GM19324 (cell line): ENCODE data around the gene PRRC2A.
"Not testable (repeated sequence)": the region's sequence is repeated elsewhere in the genome, so short reads cannot be mapped to it uniquely, and the experiment has no call there.

Source experiments
- ATAC-seq: cut with Tn5 transposase; IDR thresholded peaks from one replicate; pipeline ENCODE4 v1.9.1; 2021; ENCODE audit warnings: mild to moderate bottlenecking, moderate library complexity; ENCODE audit not compliant: unreplicated experiment, low FRiP score

The PRRC2A gene

DNA sequence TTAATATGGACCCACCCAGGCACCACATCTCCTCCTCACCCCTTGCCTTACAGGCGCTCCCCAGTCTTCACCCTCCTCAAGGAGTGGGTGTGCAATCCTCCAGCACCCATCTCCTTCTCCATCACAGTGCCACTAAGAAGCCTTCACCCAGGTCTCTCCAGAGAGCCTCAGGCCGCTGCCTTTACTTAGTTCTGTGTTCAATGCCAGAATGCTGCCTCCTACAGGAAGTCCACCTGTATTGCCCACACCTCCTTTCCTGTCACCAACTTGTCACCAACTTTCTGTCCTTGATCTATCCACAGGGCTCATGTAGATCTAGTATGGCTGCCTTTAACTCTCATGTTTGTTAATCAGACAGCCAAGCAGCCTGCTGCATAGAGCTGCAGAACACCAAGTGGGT, 35.0 kb upstream of the PRRC2A start:
- ATAC-seq, result no peak

DNA sequence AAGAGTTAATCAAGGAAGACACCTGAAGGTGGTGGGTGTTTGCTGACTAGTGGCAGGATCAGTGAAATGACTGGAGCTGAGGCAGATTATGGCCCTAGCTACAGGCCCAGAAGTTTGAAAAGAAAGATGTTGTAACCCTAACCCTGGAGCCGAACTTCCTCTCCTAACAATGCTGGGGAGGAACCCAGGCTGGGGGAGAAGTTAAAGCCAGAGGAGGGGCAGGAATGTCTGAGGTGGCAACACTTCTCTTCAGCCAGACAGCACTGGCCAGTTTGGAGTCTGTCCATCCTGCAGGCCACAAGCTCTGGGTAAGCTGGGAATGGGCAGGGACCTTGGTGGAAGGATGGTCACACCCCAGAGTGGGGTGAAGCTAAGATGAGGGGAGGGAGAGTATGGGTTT, 34.5 kb upstream of the PRRC2A start, which contains the start of gene LST1:
Gene LST1 (plus strand): TSS at position 270 of the 400 bp plus-strand sequence. CDS start 1,023 bp downstream, outside the sequence.
- ATAC-seq, result no peak

DNA sequence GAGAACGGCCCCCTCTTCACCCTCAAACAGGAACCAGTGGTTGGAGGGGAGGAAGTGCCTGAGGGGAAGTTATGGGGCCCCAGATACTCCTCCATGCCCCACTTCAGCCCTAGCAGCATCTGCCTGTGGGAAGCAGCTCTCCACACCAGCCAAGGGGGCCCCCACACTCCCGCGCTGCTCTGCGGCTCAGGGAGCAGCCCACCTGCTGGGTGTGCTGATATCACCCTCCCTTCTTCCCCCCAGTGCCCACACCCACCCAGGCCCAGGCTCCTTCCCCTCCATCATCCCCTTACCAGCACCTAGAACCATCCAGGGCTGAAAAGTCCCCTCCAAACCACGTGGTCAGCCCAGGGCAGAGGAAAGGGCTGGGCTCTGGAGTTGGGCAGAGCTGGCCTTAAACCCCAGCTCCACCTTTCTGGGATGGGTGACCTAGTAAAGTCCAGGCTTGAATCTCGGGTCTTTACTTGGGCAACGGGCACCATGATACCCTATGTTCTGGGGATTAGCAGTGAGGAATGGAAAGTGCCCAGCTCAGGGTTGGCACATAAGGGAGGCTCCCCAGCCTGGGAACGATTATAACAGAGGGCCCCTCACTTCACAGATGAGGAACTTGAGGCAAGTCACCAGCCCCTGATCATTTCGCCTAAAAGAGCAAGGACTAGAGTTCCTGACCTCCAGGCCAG, 33.8 kb upstream of the PRRC2A start:
- ATAC-seq, result no peak

DNA sequence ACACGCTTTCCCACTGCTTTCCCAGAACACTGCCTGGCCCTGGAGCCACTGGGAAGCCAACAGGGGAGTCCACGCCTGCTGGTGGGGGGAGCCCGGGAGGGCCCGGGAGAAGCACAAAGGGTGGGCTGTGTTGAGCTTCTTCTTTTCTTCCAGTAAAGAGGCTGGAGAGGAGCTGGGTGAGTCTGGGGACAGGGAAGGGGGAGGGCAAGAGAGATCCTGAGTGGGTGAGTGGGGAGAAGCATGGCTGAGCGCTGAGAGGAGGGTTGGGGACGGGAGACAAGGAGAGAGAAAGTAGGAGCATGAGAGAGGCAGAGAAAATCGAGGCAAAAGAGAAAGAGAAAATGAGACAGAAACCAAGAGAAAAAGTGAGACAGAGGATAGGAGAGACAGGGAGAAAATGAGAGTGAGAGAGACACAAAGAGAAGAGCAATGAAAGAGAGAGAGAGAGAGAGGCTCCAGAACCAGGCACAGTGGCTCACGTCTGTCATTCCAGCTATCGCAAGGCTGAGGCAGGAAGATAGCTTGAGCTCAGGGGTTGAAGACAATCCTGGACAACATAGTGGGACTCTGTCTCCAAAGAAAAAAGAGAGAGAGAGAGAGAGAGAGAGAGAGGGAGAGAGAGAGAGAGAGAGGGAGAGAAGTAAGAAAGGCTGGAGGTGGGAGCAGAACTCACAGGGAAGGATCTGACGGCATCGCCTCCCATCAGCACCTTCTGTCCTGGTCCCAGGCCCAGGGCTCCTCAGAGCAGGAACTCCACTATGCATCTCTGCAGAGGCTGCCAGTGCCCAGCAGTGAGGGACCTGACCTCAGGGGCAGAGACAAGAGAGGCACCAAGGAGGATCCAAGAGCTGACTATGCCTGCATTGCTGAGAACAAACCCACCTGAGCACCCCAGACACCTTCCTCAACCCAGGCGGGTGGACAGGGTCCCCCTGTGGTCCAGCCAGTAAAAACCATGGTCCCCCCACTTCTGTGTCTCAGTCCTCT, 32.4 kb upstream of the PRRC2A start:
- no peak for ATAC-seq

DNA sequence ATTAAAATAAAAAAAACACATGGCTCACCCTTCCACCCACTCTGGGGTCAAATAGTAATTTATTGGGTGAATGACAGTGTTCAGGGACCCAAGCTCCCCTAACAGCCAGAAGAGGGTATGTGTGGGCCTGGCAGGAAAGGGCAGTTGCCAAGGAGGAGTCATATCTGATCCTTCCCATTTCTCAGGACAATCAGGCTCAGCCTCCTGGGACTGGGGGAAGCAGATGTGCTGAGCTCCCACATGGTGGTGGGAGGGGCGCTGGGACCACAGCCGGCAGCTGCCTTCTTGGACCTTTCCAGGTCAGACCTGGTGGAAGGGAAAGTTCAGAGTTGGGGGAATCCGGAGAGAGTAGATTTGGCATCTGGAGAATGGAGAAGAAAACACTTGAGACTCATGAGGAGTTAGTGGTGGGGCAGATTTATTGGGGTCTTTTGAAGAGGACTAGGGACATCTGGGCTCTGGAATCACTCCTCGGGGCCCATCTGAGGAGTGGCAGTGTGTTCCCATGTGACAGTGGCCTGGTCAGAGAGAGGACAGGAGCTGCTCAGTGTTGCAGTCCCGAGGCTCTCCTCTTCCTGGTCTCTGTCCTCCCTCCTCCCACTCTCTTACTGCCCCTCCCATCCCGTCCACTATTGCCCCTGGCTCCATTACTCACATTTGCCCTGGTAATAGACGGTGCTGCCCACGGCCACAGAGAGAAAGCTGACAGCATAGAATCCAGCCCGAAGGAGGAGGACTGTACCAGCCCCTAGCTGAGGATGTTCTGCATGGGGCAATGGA, 31.5 kb upstream of the PRRC2A start:
- ATAC-seq, result no peak

DNA sequence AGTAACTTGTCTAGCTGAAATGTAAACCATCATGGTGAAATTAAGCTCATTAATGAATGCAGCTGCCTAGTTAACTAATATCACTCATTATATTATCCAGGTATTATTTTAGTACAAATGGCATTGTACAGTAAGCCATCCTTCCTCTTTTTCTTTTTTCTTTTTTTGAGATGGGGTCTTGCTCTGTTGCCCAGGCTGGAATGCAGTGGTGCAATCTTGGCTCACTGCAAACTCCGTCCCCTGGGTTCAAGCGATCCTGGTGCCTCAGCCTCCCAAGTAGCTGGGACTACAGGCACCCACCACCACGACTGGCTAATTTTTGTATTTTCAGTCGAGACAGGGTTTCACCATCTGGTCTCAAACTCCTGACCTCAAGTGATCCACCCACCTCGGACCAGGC, 29.8 kb upstream of the PRRC2A start:
- ATAC-seq, result not testable (repeated sequence)

DNA sequence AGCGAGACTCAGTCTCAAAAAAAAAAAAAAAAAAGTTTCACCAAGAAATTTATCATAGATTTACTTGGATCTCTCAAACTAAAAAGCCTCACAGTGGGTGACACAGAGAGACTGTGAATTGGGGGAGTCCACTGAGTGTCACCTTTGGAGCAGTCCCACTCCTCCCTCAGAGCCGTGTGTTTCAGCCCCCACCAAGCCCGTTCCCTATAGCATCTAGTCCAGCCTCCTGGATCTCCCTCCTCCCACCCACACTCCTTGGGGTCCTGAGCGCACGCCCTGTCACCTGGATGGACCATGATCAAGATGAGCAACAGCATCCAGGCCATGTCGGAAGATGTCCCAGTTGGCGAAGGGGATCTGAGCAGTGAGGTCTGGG, 28.1 kb upstream of the PRRC2A start:
- ATAC-seq, result no peak

DNA sequence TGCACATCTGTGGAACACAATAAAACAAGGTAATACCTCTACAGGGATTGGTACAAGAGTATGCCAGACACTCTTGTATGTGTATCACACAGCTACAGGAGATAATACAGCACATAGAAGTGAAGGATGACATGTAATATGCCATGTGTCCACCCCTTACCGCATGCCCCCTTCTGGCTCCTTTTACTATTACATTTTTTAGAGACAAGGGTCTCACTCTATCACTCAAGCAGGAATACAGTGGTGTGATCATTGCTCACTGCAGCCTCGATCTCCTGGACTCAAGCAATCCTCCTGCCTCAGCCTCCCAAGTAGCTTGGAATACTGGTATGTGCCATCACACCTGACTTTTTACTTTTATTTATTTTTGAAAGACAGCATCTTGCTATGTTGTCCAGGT, 23.5 kb upstream of the PRRC2A start:
- no peak for ATAC-seq

DNA sequence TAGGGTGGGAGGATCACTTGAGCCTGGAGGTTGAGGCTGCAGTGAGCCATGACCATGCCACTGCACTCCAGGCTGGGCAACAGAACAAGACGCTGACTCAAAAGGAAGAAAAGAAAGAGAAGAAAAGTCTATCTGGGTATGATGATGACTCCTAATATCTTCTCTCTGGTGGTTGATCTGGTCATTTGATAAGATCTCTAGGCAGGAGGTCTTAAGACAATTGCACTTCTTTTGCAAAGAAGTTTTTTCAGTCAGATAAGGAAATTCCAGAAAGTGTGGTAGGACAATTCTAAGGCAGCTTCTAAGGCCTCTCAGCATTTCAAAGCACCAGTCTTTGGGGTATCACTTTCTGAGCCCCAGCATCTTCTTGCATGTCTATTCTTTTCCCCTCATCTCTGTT, 13.2 kb upstream of the PRRC2A start:
- no peak for ATAC-seq

DNA sequence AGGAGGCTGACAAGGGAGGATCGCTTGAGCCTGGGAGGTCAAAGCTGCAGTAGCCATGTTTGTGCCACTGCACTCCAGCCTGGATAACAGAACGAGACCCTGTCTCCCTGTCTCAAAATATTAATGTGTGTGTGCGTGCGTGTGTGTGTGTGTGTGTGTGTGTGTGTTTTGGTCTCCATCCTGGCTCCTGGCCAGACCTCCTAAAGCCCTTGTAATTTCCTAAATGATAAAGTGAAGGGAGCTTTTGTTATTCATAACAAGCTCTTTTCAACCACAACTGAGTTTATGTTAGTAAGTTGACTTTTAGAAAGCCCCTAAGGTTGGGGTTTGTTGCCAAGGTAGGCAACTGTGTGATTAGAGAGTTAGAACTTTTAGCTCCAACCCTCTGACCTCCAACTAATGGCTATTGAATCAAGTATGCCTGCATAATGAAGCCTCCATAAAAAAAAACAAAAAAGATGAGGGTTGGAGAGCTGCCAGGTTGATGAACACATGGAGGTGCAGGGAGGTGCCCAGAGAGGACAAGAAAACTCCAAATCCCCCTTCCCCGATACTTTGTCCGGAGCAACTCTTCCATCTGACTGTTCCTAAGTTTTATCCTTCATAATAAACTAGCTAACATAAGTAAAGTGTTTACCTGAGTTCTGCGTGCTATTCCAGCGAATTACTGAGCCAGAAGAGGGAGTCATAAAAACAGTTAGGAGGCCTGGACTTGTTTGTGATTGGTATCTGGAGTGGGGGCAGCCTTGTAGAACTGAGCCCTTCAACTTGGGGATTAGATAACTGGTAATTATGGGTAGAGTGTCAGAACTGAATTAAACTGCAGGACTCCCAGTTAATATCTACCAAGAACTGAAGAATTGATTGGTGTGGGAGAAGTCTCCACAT, 10.8 kb upstream of the PRRC2A start:
- no peak for ATAC-seq

DNA sequence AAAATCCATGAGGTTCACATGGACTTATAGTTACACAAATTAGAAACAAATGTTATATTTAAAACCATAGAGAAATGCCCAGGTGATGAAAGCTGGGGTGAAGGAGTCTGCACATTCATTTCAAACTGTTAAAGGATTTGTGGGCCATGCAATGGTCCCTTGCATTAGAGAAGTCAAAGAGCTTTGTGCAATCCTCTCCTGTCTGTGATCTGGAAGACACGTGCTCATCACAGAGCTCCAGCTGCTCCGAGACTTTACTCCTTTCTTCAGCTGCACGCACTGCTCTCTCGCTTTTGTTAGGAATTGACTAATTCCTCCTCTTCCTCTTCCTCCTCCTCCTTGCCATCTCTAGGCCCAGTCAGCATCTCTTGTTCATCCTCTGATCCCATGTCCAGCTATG, 9.5 kb upstream of the PRRC2A start:
- ATAC-seq, result no peak

DNA sequence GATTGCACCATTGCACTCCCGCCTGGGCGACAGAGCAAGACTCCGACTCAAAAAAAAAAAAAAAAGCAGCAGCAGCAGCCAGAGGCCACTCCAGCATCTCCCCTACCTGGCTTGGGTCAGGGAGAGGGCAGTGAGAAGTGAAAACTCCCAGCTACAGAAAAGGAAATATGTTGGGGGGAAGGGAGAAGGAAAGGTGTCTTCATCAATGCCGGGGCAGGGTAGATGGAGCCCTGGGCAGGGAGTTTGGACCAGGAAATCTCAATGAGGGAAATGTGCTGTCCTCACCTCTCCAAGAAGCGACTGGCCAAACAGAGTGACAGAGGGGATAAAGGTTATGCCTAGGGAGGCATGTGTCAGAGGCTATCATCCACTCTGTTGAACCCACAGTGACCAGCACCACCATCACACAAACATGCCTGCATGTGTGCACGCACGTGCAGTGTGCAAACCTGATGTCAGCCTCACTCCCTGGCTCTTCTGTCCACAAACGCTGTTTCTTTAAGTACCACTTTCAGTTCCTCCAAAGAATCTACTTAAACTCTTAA, 6.4 kb upstream of the PRRC2A start:
- peak; percentile 47 for ATAC-seq

DNA sequence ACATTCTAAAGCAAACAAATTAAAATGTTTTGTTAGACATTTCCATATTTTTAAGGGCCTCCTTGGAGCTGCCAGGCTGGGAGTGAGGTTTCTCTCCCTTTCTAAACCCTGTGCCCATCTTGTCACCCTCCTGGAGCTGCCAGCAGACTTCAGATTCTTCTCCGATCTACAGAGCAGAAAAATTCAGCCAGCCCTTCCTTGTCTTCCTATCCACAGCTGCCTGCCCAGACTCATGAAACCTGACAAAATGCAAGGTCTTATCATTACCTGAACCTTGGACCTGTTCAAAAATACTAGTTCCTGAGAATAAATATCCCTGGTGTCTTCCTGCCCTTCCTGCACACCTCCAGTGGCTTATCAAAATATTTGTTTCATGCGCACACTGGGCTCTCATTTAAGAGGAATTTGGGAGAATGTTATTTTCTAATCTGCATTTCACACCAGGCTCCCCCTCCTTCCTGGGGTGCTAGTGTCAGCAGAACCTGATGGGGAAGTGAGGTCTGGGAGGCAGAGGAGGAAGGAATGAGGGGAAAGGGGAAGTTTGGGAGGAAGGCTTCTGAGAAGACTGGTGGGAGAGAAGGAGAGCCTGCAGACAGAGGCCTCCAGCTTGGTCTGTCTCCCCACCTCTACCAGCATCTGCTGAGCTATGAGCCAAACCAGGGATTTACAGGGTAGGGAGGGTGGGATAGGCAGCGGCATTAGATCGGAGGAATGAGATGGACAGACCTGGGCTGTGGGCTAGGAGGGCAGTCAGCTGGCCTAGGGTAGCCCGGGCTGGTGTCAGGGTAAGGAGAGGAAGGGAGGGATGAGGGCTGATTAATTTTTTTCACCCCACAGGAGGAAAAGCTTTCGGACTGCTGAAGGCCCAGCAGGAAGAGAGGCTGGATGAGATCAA, 5.6 kb upstream of the PRRC2A start, which contains the start of gene AIF1:
Gene AIF1 (plus strand): TSS at position 551 of the 895 bp plus-strand sequence. CDS start 96 bp downstream, at position 647.
- ATAC-seq, result peak; percentile 17

DNA sequence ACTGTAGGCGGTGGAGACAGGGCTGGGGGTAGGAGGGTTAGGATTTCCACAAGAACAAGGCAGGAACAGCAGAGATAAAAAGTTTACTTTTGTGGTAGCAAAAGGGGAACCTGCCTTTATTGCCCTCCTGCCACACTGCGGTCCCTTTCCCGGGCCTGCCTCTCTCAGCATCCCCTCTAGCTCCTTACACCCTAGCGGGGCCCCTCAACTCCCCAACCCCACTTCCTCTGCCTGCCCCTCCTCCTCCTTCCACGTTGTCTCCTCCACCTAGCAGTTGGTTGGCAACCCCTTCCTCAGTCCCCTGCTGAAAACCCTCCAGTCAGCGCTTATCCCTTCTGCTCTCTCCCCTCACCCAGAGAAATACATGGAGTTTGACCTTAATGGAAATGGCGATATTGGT, 4.8 kb upstream of the PRRC2A start:
- ATAC-seq, result no peak

DNA sequence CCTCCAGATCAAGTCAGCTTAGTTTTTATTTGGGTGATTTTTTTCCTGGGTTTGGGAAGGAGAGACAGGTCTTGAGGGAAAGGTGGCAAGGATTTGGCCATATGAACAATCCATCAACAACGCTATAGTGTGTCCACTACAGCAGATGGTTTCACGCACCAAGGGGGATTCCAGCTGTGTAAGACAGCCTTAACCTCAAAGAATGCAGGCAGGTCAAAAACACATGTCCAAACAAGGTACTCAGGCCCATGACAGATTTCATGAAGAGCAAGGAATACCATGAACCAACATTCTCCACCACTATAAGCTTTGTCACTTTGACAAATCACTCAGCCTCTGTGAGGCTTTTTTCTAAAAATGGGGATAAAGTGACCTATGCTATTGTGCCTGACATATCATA, 3.5 kb upstream of the PRRC2A start:
- ATAC-seq, result no peak

DNA sequence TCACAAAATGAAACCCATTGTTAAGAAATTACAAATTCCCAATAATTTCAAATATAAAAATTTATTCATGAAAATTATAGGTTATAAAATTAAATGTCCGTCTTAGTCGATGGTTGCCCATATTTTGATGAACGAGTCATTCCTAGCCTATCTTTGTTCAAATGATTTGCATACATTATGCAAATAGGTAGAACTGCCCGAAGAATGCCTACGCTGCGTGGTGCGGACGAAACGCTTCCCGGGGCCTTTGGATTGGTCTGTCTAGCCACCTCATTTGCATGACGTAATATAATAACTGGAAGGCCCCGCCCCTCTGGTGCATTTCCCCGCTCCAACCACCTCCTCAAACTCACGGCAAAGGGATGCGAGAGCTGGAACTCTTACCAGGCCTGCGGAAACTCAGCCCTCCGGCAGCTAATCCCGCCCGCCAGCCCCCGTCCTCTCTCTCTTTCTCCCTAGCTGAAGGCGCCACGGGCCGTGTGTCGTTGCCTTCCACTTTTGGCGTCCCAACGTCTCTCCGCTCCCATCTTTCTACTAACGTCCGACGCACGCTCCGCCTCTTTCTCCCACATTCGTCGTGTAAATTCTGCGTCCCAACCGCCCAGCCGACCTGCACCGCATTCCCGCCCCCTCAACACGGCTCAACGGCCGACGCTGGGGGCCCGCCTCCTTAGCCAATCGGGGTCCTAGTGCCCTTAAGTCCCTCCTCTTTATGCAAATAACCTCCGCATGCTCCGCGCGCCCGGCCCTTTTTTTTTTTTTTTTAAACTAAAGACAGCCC, 520 bp upstream of the PRRC2A start:
- peak; percentile 89 for ATAC-seq

DNA sequence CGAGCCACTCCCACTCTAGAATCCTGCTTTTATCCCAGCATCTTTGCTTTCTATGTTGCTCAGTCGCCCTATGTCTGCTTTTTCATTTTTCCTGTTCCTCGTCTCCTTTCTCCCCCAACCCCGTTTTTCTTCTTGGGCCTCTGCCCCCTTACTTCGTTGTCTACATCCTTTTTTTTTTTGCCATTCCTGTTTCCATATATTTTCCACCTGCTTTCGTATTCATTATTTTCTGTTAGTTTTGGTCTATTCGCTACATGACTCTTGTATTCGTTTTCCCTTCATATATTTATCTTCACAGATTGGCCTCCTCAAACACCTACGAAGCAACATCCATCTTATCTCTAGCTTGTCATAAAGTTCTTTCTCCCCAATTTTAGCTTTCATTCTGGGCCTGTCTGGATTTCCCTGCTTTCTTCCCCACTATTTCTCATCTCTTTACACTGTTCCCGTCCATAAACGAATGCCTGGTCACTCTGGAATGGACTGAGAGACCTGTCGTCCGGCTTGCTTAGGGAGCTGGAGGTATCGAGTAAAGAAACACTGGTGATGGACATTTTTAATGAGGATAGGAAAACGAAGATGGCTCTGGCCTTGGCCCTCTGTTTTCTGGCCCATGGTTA, 915 bp downstream of the PRRC2A start:
- no peak for ATAC-seq
